Inferior parietal cortex (tissue), 1 donor: ENCODE measurements around the gene PPP1CA.

ENCODE experiments used
- DNase-seq: peaks from one replicate; pipeline ENCODE4 v3.0.0-alpha.2; 2016; ENCODE audit errors: extremely low spot score

PPP1CA gene

GRCh38 chr11:67401495-67402191, at the start of gene PPP1CA:
TSS of gene PPP1CA (minus strand) at chr11:67401858. CDS start at chr11:67401782, 76 bp downstream.
- peak; percentile 82 for DNase-seq

GRCh38 chr11:67450796-67451657, 49.4 kb upstream of the PPP1CA start:
- no peak for DNase-seq

- DNase-seq, result no peak
Observed at GRCh38 chr11:67449116-67449844, 47.6 kb upstream of the PPP1CA start.

GRCh38 chr11:67448220-67448609, 46.6 kb upstream of the PPP1CA start:
- no peak for DNase-seq

GRCh38 chr11:67445515-67445914, 43.9 kb upstream of the PPP1CA start:
- no peak for DNase-seq

- DNase-seq, result no peak
Observed at GRCh38 chr11:67442504-67443404, 41.1 kb upstream of the PPP1CA start.

- no peak for DNase-seq
Observed at GRCh38 chr11:67441731-67442351, 40.2 kb upstream of the PPP1CA start.

- DNase-seq, result no peak
Observed at GRCh38 chr11:67441098-67441563, 39.5 kb upstream of the PPP1CA start.

GRCh38 chr11:67440229-67441097, 38.8 kb upstream of the PPP1CA start:
- no peak for DNase-seq

GRCh38 chr11:67439321-67440228, 37.9 kb upstream of the PPP1CA start:
- DNase-seq, result no peak

GRCh38 chr11:67438158-67438902, 36.7 kb upstream of the PPP1CA start:
- DNase-seq, result no peak

GRCh38 chr11:67437809-67438157, 36.1 kb upstream of the PPP1CA start:
- DNase-seq, result no peak

GRCh38 chr11:67437082-67437808, 35.6 kb upstream of the PPP1CA start, which contains the start of gene PTPRCAP:
TSS of gene PTPRCAP (minus strand) at chr11:67437682. CDS start at chr11:67437619, 63 bp downstream.
- no peak for DNase-seq

- no peak for DNase-seq
Observed at GRCh38 chr11:67436459-67437081, 34.9 kb upstream of the PPP1CA start.

GRCh38 chr11:67435727-67436458, 34.2 kb upstream of the PPP1CA start:
- DNase-seq, result no peak
